GM18498 (cell line): ENCODE results near the gene INO80.

ENCODE experiments used
- ATAC-seq: cut with Tn5 transposase; IDR thresholded peaks from one replicate; pipeline ENCODE4 v1.9.1; 2021; ENCODE audit warnings: mild to moderate bottlenecking, moderate library complexity; ENCODE audit not compliant: unreplicated experiment

INO80 gene

GRCh38 chr15:40933517-40933902 is 182.6 kb downstream of the INO80 start:
- ATAC-seq: no peak

- no peak for ATAC-seq
Observed at GRCh38 chr15:40932649-40933516, 183.2 kb downstream of the INO80 start.

GRCh38 chr15:40932156-40932555 is 183.9 kb downstream of the INO80 start:
- no peak for ATAC-seq

GRCh38 chr15:40931300-40932142 is 184.6 kb downstream of the INO80 start:
- ATAC-seq: no peak

GRCh38 chr15:40930430-40931299 is 185.4 kb downstream of the INO80 start:
- no peak for ATAC-seq

GRCh38 chr15:40929660-40930429 is 186.2 kb downstream of the INO80 start:
- no peak for ATAC-seq
